Activated naive CD4-positive, alpha-beta T cell treated with anti-CD3 and anti-CD28 coated beads, Interleukin-2, amount 50 U/mL, for 16 hours (primary cell): ENCODE results near the gene VGLL4.

Source experiments
- DNase-seq: peaks from one replicate; pipeline ENCODE4 v3.0.0-alpha.2; 2020

VGLL4 gene

DNA sequence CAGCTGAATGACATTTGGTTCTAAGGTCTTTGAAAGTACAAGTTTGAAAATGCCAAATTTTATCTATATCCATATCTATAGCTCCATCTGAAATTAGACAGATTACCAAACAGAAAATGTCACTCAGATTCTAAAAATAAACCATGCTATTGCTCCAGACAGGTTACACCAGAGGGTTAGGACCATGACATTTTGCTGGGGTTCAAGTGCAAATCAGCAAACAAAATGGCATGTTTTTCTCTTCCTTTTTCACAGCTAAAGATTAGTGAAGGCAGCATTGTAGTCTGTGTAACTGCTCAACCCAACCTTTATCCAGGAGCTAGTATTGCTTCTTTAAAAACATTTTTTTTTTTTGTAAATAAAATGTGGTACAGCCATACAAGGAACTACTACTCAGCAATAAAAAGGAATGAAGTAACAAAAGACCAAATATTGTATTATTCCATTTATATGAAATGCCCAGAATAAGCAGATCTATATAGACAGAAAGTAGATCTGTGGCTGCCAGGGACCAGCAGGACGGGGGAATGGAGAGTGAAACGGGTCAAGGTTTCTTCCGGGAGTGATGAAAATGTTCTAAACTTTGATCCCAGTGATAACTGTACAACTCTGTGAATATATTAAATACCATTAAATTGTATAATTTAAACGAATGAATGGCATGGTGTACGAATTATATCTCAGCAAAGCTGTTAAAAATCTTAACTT is 18.2 kb downstream of the VGLL4 start:
- DNase-seq: no peak

GRCh38 chr3:11624704-11625375 is 18.9 kb downstream of the VGLL4 start:
- no peak for DNase-seq

- peak; percentile 74 for DNase-seq
These were observed 19.6 kb downstream of the VGLL4 start for GRCh38 chr3:11624161-11624560.

DNA sequence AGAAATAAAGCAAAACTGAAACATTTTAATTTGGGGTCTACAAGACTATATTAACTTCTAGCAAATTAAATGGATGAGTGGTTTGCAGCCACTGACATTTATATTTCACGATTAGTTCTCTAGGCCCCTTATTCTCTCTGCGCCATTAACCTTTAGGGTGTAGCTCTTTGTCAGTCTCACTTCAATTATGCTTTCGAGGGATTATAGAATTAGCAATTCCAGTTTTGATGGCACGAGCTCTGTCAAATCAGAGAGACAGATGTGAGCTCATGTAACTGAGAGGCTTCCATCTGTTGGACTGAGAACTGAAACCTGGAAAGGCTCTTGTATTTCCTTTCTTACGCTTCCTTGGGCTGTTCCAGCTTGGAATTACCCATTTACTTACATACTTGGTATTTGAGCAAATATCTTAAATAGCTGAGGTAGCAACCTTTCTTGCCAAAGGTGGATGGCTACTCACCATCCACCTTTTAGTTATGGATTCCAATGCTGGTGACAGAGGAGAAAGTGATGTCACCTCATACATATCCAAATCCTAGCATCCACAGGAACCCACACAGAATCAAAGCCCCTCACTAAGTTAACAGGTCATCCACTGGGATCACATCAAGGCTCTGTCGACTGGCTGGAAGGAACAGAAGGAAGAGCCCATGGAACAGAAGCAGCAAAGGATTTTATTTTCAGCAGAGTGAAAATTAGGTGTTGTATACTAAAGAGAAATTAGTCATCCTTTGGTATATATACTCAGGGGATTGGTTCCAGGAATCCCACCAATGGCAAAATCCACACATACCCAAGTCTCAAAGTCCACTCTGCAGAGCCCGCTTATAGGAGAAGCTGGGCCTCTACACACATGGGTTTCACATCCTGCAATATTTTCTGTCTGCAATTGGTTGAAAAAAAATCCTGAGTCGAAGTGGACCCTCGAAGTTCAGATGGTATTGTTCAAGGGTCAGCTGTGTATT is 20.8 kb downstream of the VGLL4 start:
- no peak for DNase-seq

- DNase-seq: no peak
These were observed 22.6 kb downstream of the VGLL4 start for GRCh38 chr3:11621077-11621476.

DNA sequence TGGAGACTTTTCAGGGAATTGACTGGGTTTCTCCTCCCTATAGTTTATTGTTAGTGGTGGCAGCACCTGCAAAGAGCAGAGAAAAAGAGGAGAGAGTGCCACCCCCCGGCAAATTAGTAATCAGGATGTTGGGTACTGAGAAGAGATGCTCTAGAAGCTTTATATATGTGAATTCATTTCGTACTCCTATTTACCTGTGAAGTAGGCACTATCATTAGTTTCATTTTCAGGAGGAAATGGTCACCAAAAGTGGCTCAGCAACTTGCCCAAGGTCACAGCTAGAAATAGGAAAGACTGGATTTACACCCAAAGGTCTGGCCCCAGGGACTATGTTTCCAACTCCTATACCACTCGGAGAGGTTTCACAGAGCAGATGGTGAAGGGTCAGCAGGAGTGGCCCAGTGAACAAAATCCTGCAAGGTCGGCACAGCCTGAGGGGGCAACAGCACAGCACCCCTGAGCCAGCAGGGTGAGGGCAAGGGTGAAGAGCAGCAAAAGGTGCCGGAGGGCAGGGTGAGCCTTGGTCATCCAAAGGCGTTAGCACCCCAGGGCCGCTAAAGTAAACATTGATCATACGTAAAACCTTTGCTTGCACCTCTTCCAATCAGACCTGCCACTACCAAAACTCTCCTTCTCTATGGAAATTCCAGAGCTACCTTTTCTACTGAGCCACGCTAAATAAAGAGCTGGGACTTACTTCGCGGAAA is 23.6 kb downstream of the VGLL4 start:
- no peak for DNase-seq

DNA sequence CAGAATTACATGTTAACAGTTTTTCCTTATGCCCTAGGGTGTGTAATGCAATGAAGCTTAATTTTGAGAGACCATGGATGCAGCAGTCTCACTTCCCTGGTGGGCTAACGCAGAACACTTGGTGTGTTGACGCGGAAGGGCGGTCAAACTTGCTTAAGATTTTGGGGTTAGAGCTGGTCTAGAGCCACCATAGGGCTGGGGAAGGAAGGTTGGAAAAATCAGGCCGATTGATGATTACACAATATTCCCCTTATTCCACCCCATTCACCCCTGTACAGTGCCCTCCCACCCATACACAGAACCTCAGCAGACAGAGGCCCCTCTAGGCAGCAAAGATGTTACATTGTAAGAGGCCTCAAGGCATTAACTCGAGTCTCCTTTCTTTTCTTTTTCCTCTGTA is 24.3 kb downstream of the VGLL4 start:
- no peak for DNase-seq

- DNase-seq: no peak
These were observed 24.8 kb downstream of the VGLL4 start for GRCh38 chr3:11618904-11619303.

DNA sequence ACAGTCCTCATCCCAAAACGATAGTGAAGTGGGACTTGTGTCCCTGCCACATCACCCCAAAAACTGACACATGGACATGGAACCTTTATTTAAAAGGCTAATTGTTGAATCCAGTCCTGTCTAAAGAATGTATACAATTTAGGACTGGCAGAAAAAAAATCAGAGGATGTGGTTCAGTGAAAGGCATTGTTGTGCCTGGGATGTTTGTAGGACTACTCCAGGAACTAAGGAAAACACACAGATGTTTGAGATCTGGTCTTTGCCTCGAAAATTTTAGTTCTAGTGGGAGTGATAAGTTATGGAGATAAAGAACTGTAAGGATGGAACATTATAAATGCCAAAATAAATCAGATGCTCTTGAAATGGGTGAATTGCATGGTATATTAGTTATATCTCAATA is 27.2 kb downstream of the VGLL4 start:
- no peak for DNase-seq

GRCh38 chr3:11613851-11614487 is 29.7 kb downstream of the VGLL4 start:
- DNase-seq: no peak

GRCh38 chr3:11613319-11613718 is 30.4 kb downstream of the VGLL4 start:
- DNase-seq: no peak

GRCh38 chr3:11612515-11613188 is 31.1 kb downstream of the VGLL4 start:
- DNase-seq: no peak

DNA sequence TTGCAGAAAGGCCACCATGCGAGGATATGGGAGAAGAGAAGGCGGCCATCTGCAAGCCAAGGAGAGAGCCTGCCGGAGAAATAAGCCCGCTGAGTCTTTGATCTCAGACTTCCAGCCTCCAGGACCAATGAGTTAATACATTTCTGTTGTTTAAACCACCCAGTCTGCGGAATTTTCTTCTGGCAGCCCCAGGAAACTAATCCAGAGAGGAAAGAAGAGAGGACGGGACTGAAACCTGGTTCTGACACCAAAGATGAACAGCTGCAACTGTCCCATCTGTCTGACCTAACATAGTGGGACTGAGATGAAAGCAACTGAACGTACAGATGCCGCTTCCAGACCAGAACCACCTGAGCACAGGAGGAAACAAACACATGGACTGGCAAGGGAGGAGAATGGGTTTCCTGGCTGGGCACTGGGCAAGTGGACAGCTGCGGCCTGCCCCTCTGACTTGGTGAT is 32.3 kb downstream of the VGLL4 start:
- DNase-seq: no peak

- no peak for DNase-seq
These were observed 32.9 kb downstream of the VGLL4 start for GRCh38 chr3:11610700-11611275.

- no peak for DNase-seq
These were observed 33.6 kb downstream of the VGLL4 start for GRCh38 chr3:11610044-11610671.

DNA sequence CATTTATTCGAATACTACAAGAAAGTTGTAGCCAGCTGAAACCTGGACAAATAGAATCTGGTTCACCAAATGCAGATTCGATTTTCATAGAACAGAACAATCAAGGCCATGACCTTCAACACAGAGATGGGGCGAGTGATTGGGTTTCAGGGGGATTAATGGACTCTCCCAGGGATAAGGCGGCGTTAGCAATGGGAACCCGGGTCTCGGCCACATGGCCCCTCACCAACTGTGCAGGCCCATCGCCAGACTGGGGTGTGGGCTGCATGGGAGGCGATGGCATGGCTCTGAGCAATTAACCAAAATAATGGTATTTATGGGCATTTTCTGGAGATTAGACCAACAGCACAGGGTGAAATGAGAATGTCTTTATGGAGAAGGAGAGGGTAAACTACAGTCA is 34.2 kb downstream of the VGLL4 start:
- DNase-seq: no peak

GRCh38 chr3:11607816-11608215 is 35.9 kb downstream of the VGLL4 start:
- DNase-seq: no peak

DNA sequence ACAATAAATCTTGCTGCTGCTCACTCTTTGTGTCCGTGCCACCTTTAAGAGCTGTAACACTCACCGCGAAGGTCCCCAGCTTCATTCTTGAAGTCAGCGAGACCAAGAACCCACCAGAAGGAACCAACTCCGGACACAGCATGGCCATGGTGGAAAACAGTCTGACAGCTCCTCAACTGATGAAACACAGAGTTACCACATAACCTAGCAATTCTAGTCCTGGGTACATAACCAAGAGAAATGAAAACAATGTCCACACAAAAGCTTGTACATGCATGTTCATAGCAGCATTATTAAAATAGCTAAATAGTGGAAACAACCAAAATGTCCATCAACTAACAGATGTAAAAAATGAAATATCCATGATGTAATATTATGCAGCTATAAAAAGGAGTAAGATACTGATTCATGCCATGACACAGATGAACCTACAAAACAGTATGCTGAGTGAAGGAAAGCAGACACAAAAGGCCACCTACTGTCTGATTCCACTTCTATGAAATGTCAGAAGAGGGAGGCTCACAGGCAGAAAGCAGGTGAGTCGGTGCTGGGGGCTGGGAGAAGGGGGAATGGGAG is 36.8 kb downstream of the VGLL4 start:
- no peak for DNase-seq

DNA sequence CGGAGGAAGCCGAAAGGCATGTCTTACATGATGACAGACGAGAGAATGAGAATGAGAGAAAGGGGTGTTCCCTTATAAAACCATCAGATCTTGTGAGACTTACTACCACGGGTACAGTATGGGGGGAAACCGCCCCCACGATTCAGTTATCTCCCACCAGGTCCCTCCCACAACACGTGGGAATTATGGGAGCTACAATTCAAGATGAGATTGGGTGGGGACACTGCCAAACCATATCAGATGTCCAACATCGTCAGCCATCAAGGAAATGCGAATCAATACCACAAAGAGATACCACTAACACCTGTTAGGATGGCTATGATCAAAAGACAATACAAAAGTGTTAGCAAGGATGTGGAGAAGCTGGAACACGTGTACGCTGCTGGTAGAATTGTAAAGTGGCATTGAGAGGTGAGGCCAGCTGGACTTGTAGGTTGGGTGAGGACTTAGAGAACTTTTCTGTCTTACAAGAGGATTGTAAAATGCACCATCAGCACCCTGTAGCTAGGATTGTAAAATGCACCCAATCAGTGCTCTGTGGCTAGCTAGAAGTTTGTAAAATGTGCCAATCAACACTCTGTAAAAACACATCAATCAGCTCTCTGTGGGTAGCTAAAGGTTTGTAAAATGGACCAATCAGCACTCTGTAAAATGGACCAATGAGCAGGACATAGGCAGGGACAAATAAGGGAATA is 37.5 kb downstream of the VGLL4 start:
- no peak for DNase-seq

DNA sequence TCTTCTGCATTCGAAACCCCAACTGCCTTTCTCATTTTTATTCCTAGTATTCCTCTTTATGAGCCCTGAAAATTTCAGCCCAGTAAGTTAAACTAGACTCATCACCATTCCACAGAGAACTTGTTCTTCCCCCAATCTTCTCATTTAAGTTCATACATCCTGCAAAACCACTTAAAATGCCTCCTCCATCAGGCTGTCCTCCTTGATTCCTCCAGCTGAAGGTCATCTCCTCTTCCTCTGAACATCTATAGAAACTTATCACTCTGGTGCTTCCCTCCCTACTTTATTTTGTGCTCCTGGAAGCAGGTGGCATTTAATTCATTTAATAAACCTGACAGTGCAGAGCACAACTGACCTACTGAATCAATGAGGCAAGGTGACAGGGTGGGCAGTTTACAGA is 38.3 kb downstream of the VGLL4 start:
- no peak for DNase-seq
